ENCODE measurements around the gene CFAP20DC. TPM values are rescaled to one million over a fixed set of nuclear protein-coding genes. Genes with fewer than 3 reads are reported as not detected.
"Not testable (repeated sequence)": the region's sequence is repeated elsewhere in the genome, so short reads cannot be mapped to it uniquely, and the experiment has no call there.

Gene CFAP20DC
- total RNA-seq, 2 experiments from 2014 or later = 0.99 to 2.0 TPM

GRCh38 chr3:59064728-59065127 is 14.9 kb upstream of the CFAP20DC start:
- no peaks in the 10 kb centered on the region for H3K36me3 Mint-ChIP-seq (ENCODE audit: low read depth)
- H3K4me1 Mint-ChIP-seq = peaks cover 4% of the 10 kb centered on the region
- peaks cover 40% of the 10 kb centered on the region for H3K27me3 Mint-ChIP-seq
- H3K9me3 Mint-ChIP-seq = no peaks in the 10 kb centered on the region
- CTCF ChIA-PET = interaction anchor here (0.6 kb wide), 1 partner anchor 21 kb away, joined by 4 read pairs; no protein-coding TSS in a partner anchor
- no peak overlapping the region for H3K27ac Mint-ChIP-seq
- POLR2A ChIA-PET = no interaction called here
- DNase-seq = no peak
- H3K4me3 Mint-ChIP-seq = no peak overlapping the region

- H3K4me1 Mint-ChIP-seq = no peaks in the 10 kb centered on the region
- no peaks in the 10 kb centered on the region for H3K9me3 Mint-ChIP-seq
- H3K36me3 Mint-ChIP-seq (ENCODE audit: low read depth) = no peaks in the 10 kb centered on the region
- no peak for DNase-seq
- no peak overlapping the region for H3K4me3 Mint-ChIP-seq
- ChIA-PET CTCF (interaction anchor here (0.6 kb wide), 1 partner anchor 20 kb away, joined by 4 read pairs; no protein-coding TSS in a partner anchor), POLR2A (no interaction called here)
- H3K27me3 Mint-ChIP-seq = peaks cover 39% of the 10 kb centered on the region
- no peak overlapping the region for H3K27ac Mint-ChIP-seq
Measured at GRCh38 chr3:59064276-59064675, 14.5 kb upstream of the CFAP20DC start.

GRCh38 chr3:59056706-59057105 is 6.9 kb upstream of the CFAP20DC start:
- Mint-ChIP-seq H3K36me3 (ENCODE audit: low read depth) (no peaks in the 10 kb centered on the region), H3K27me3 (peaks cover 39% of the 10 kb centered on the region), H3K9me3 (no peaks in the 10 kb centered on the region), H3K27ac (no peak overlapping the region), H3K4me1 (no peaks in the 10 kb centered on the region), H3K4me3 (no peak overlapping the region)
- ChIA-PET CTCF (no interaction called here), POLR2A (no interaction called here)
- DNase-seq = no peak

GRCh38 chr3:59052803-59053411 is 3.1 kb upstream of the CFAP20DC start:
- DNase-seq = peak; percentile 37
- POLR2A ChIA-PET = no interaction called here
- Mint-ChIP-seq H3K4me3 (no peak overlapping the region), H3K36me3 (ENCODE audit: low read depth) (peaks cover 3% of the 10 kb centered on the region), H3K9me3 (no peaks in the 10 kb centered on the region), H3K27me3 (peaks cover 8% of the 10 kb centered on the region), H3K27ac (no peak overlapping the region), H3K4me1 (peaks cover 16% of the 10 kb centered on the region)
- CTCF ChIA-PET = interaction anchor here (0.8 to 1.9 kb wide), 3 partner anchors 13 to 55 kb away, joined by 3 to 4 read pairs (median 4); no protein-coding TSS in a partner anchor

- H3K27ac Mint-ChIP-seq = peak overlapping the region; percentile 42
- CTCF ChIA-PET = interaction anchor here (1.1 to 1.3 kb wide), 2 partner anchors 10 to 142 kb away, joined by 4 to 5 read pairs; no protein-coding TSS in a partner anchor
Measured at GRCh38 chr3:59050811-59051414, 1.1 kb upstream of the CFAP20DC start.

GRCh38 chr3:59046839-59047238 is 3.0 kb downstream of the CFAP20DC start:
- Mint-ChIP-seq H3K27me3 (no peaks in the 10 kb centered on the region), H3K4me3 (no peak overlapping the region), H3K9me3 (no peaks in the 10 kb centered on the region), H3K4me1 (peaks cover 16% of the 10 kb centered on the region), H3K27ac (no peak overlapping the region), H3K36me3 (ENCODE audit: low read depth) (peaks cover 3% of the 10 kb centered on the region)
- DNase-seq = no peak
- ChIA-PET POLR2A (no interaction called here), CTCF (no interaction called here)

More at GRCh38 chr3:59050811-59051414, 1.1 kb upstream of the CFAP20DC start:
- H3K27me3 Mint-ChIP-seq; H3K36me3 Mint-ChIP-seq (ENCODE audit: low read depth); DNase-seq; H3K9me3 Mint-ChIP-seq; H3K4me3 Mint-ChIP-seq; POLR2A ChIA-PET: not testable (repeated sequence)
- H3K4me1 Mint-ChIP-seq = peaks cover 16% of the 10 kb centered on the region

DNA sequence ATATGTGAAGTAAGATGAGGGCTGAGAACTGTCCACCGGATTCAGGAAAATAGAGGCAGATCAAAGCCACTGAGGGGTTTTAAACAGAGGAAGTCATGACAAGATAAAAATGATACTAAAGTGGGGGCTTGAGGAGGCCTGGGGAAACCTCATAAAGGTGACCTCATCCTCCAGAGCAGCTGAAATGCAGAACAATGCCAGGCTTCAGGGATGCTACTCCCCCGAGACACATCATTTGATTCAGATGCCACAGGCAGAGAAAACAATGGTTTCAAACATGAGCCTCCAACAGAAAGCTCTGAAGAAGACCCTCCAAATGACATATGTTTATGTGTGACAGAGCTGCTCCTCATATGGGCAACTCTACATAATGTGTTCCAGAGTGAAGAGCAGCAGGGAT is 6.4 kb downstream of the CFAP20DC start:
- Mint-ChIP-seq H3K4me1 (no peaks in the 10 kb centered on the region), H3K9me3 (no peaks in the 10 kb centered on the region), H3K36me3 (ENCODE audit: low read depth) (no peaks in the 10 kb centered on the region), H3K4me3 (no peak overlapping the region), H3K27me3 (no peaks in the 10 kb centered on the region), H3K27ac (no peak overlapping the region)
- CTCF ChIA-PET = no interaction called here
- POLR2A ChIA-PET = no interaction called here
- DNase-seq = no peak

- Mint-ChIP-seq H3K4me1 (no peaks in the 10 kb centered on the region), H3K27ac (no peak overlapping the region), H3K4me3 (no peak overlapping the region), H3K36me3 (ENCODE audit: low read depth) (peaks cover 2% of the 10 kb centered on the region), H3K9me3 (no peaks in the 10 kb centered on the region), H3K27me3 (no peaks in the 10 kb centered on the region)
- DNase-seq = no peak
- POLR2A ChIA-PET = no interaction called here
- CTCF ChIA-PET = interaction anchor here (1.0 to 2.4 kb wide), 2 partner anchors 10 kb away, joined by 4 to 7 read pairs; no protein-coding TSS in a partner anchor
Measured at GRCh38 chr3:59040902-59041301, 8.9 kb downstream of the CFAP20DC start.

DNA sequence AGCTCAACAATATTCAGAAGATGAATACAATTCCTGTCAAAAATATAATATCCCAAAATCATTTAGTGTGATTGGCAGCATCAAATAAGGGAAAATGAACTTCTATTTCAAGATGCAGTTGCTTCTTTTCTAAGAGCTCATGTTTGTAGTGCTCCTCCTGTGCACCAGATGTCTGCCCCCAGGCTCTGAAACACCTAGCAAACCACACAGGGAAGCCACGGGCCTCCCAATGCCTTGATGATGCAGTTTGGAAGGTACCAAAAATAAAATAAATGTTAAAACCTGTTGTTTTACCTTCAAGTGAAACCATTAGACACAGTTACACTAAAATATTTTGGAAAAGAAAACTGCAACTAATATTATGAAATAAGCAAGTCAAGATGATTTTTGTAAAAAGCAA is 22.2 kb downstream of the CFAP20DC start:
- Mint-ChIP-seq H3K4me1 (peaks cover 2% of the 10 kb centered on the region), H3K9me3 (no peaks in the 10 kb centered on the region), H3K36me3 (ENCODE audit: low read depth) (no peaks in the 10 kb centered on the region), H3K4me3 (no peak overlapping the region), H3K27me3 (peaks cover 13% of the 10 kb centered on the region), H3K27ac (no peak overlapping the region)
- ChIA-PET POLR2A (no interaction called here), CTCF (no interaction called here)
- DNase-seq = no peak

- no peak overlapping the region for H3K4me3 Mint-ChIP-seq
- peaks cover 2% of the 10 kb centered on the region for H3K4me1 Mint-ChIP-seq
- no peaks in the 10 kb centered on the region for H3K9me3 Mint-ChIP-seq
- ChIA-PET POLR2A (no interaction called here), CTCF (no interaction called here)
- peaks cover 13% of the 10 kb centered on the region for H3K27me3 Mint-ChIP-seq
- H3K27ac Mint-ChIP-seq = no peak overlapping the region
- no peak for DNase-seq
- H3K36me3 Mint-ChIP-seq (ENCODE audit: low read depth) = no peaks in the 10 kb centered on the region
Measured at GRCh38 chr3:59023612-59024011, 26.2 kb downstream of the CFAP20DC start.

DNA sequence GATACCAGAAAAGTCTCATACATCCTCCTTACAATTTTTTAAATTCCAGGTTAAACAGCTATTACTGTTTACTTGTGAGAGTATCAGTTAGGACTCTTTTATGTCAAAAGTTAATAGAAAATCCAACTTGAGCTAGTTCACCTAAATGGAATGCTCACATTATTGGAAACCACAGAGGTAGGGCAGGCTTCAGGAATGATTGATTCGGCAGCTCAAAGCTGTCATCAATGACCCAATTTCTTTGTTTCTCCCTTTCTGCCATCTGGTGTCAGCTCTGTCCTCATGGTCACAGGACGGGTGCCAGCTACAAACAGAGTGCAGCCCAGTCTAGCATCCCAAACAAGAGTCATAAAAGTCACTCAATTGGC is 32.2 kb downstream of the CFAP20DC start:
- Mint-ChIP-seq H3K4me1 (no peaks in the 10 kb centered on the region), H3K27me3 (peaks cover 6% of the 10 kb centered on the region), H3K4me3 (no peak overlapping the region), H3K27ac (no peak overlapping the region), H3K36me3 (ENCODE audit: low read depth) (no peaks in the 10 kb centered on the region), H3K9me3 (no peaks in the 10 kb centered on the region)
- ChIA-PET CTCF (no interaction called here), POLR2A (no interaction called here)
- no peak for DNase-seq

GRCh38 chr3:59016930-59017616 is 32.8 kb downstream of the CFAP20DC start:
- Mint-ChIP-seq H3K9me3 (no peaks in the 10 kb centered on the region), H3K4me3 (no peak overlapping the region)

GRCh38 chr3:59013611-59014010 is 36.2 kb downstream of the CFAP20DC start:
- CTCF ChIA-PET = no interaction called here
- no peaks in the 10 kb centered on the region for H3K9me3 Mint-ChIP-seq
- H3K27me3 Mint-ChIP-seq = peaks cover 9% of the 10 kb centered on the region
- POLR2A ChIA-PET = no interaction called here
- no peaks in the 10 kb centered on the region for H3K36me3 Mint-ChIP-seq (ENCODE audit: low read depth)
- no peak for DNase-seq
- no peaks in the 10 kb centered on the region for H3K4me1 Mint-ChIP-seq
- H3K27ac Mint-ChIP-seq = no peak overlapping the region
- H3K4me3 Mint-ChIP-seq = no peak overlapping the region

More at GRCh38 chr3:59016930-59017616, 32.8 kb downstream of the CFAP20DC start:
- no peak for DNase-seq
- Mint-ChIP-seq H3K36me3 (ENCODE audit: low read depth) (no peaks in the 10 kb centered on the region), H3K4me1 (no peaks in the 10 kb centered on the region), H3K27ac (no peak overlapping the region), H3K27me3 (peaks cover 6% of the 10 kb centered on the region)
- CTCF ChIA-PET = no interaction called here
- POLR2A ChIA-PET = no interaction called here

Data from activated CD4-positive, alpha-beta T cell treated with anti-CD3 and anti-CD28 coated beads, Interleukin-2, amount 10 ng/mL, durations not matched to agents 7 days and 5 days (primary cell).